ENCODE results near the gene TIGD6.

TIGD6 gene

DNA sequence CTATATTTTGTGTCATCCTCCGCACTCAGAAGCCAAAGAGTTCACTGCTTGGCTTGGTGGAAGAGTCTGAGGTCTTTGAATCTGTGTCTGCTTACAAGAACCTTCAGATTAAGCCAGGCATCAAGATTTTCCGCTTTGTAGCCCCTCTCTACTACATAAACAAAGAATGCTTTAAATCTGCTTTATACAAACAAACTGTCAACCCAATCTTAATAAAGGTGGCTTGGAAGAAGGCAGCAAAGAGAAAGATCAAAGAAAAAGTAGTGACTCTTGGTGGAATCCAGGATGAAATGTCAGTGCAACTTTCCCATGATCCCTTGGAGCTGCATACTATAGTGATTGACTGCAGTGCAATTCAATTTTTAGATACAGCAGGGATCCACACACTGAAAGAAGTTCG lies 19.2 kb downstream of the TIGD6 start:
- no peak for DNase-seq (ENCODE audit: low read depth in 2 of 3, low spot score in 2 of 3)

DNA sequence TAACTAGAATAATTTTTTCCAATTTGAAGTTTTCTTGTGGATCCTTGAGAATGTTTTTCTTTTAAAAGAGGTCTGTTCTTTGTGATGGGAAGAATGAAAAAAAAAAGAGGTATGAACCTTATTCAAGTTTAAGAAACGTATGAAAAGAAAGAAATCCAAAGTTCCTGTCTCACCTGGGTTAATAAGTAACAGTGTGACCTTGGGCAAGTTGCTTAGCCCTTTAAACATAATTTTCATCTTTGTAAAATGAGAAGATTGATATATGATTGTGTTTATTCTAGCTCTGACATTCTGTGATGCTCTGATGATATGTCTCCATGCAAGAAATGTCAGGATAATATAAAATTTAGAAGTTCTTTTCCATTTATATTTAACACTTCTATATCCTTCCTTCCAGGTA lies 20.6 kb downstream of the TIGD6 start:
- no peak for DNase-seq (ENCODE audit: low read depth in 2 of 3, low spot score in 2 of 3)

DNA sequence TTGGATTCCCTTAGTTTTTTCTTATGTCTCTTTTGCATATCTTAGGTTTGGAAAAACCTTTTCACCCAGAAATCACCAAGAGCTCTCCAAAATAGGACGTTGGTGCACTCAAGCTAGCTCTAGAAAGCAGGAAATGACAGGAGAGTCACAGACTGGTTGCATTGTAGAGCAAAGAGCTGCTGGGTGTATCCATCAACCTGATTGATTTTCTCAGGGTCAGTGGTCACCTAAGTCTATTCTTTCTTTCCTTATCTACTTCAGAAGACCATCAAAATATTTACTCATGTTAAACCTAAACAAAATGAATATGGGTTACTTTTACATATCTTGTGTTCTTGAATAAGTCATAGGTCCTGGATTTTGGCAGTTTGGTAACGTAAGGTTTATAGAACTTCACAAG lies 25.0 kb downstream of the TIGD6 start:
- DNase-seq (ENCODE audit: low read depth in 2 of 3, low spot score in 2 of 3), result no peak

GRCh38 chr5:149969181-149969930 lies 31.1 kb downstream of the TIGD6 start:
- no peak for DNase-seq (ENCODE audit: low read depth in 2 of 3, low spot score in 2 of 3)

GRCh38 chr5:149966946-149967345 lies 33.5 kb downstream of the TIGD6 start:
- no peak for DNase-seq (ENCODE audit: low read depth in 2 of 3, low spot score in 2 of 3)

DNA sequence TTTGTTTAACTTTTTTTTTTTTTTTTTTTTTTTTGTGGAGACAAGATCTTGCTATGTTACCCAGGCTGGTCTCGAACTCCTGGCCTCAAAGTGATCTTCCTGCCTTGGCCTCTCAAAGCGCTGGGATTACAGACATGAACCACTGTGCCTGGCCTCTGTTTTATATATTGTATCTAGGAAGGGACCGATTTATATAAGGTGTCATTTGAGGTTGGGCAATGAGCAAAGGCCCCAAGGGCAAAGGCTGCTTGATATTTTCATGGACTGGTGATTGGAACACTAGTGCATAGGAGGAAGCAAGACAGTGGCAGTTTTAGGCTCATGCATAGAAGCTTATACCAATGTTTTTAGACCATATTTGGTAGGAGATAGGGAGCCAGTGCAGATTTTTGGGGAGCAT lies 36.7 kb downstream of the TIGD6 start:
- no peak for DNase-seq (ENCODE audit: low read depth in 2 of 3, low spot score in 2 of 3)

DNA sequence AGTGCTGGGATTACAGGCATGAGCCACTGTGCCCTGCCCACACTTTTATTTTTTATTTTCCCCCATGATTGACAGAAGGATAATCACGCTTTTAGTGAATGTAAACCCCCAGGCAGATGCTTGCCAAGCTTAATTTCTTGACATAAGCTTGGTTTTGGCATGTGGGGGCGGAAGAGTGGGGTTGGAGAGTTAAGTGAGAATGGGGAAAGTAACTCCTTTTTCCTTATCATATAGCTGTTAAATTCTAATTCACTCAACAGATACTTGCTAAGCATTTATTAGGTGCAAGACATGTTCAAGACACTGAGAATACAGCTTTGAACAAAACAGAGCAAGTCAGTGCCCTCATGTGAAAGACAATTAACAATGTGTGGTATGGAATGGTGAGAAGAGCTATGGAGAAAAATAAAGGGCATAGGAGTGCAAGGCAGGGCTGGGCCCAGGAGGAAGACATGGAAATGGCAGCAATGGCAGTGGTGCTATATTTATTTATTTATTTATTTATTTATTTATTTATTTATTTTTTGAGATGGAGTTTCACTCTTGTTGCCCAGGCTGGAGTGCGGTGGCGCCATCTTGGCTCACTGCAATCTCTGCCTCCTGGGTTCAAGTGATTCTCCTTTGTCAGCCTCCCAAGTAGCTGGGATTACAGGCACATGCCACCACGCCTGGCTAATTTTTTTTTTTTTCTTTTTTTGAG lies 37.7 kb downstream of the TIGD6 start:
- DNase-seq (ENCODE audit: low read depth in 2 of 3, low spot score in 2 of 3), result no peak

GRCh38 chr5:149961957-149962409 lies 38.5 kb downstream of the TIGD6 start:
- DNase-seq (ENCODE audit: low read depth in 2 of 3, low spot score in 2 of 3), result no peak

DNA sequence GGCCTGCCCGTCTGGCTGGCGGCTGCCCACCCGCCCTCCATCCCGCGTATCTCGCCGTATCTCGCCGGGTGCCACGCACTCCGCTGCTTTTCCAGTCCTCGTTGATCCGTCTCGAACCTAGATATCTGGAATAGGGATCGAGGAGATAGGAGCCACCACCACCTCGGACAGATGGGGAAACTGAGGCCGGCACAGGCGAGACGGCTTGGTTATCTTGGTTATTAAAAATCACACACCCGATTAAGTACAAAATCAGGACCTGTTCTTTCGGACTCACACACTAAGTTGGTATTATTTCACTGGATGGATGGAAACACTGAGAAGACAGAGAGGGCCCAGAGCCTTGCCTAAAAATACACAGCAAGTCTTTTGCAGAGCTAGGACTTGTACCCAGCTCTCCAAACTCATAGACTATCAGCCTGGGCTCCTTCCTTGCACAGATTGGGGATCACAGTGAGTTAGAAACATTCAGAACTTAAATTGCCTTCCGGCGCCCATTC lies 39.2 kb downstream of the TIGD6 start:
- no peak for DNase-seq (ENCODE audit: low read depth in 2 of 3, low spot score in 2 of 3)

DNA sequence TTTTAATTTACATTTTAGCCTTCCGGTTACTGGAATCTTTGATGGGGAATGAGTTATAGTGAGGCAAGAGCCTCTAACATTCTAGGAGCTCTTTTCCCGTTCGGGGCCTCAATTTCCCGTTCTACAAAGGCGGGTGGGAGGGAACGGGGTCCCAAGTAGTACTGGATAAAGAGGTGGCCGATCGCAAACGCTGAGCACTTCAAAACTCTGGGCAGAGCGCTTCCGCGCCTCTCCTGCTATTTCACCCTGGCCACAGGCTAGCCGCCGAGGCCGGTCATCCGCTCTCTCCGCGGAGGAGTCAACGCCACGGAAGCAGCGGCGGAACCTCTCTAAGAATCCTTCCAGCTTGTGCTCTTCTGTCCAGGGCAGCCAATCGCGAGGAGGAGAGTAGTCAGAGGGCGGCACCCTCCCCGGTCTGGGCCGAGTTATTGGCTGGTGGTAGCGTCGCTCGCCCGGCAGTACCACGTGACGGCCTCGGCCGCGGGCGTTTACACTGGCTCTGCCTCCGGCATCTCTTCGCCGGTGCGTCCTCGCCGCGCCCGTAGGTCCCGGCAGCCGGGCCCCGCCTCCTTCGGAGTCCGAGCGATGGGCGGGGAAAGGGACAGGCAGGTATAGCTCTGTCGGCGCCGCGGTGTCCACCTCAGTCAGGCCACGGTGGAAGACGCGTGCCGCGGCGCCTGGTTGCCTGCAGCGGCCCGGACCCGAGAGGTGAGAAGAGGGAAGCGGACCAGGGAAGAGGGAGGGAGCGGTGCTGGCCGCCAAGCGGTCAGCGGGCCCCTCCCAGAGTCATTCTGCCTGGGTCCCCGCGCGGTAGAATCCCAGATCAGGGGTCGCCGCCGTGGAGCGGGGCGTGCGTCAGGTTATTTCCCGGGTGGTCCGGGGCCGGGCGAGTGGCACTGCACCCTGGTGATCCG lies 39.9 kb downstream of the TIGD6 start, which contains the start of gene SLC26A2:
Gene SLC26A2, plus strand, starts transcription at position 487 of the 914 bp plus-strand sequence. CDS start 16,895 bp downstream, outside the sequence.
- peak; percentile 75 to 84 (median 83) for DNase-seq (ENCODE audit: low read depth in 2 of 3, low spot score in 2 of 3)

DNA sequence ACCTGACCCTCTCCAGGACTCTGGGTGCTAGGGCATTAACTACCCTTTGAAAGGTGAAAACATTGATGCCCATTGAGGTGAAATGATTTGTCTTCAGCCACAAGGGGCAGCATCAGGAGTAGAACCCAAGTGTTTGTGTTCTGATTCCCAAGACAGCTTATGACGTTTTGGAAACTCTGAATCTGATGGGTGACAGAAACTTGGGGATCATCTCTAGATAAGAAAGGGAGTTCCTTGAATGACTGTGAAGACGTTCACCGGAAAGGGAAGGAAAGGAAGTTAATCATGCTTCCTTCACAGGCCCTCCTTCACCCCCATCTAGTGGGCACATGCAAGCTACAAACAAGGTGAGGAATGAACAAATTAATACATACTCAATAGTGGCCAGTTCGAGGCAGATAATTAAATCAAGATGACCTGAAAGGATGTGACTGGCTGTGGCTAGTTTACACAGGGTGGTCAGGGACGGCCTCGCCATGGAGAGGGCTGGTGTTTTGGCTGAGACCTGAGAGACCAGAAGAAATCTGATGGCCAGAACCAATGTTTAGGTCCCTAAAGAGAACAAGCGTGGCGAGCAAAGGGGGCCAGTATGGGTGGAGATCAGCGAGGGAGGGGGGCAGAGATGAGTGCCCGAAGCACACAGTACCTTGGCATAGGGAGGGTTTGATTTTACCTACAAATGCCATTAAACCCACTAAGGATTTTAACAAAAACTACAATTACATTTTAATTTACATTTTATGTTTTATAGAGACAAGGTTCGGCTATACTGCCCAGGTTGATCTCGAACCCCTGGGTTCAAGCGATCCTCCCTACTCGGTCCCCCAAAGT lies 40.8 kb downstream of the TIGD6 start:
- DNase-seq (ENCODE audit: low read depth in 2 of 3, low spot score in 2 of 3), result peak in 2 of 3 experiments; percentile 13 to 23

GRCh38 chr5:149957855-149958254 lies 42.6 kb downstream of the TIGD6 start:
- DNase-seq (ENCODE audit: low read depth in 2 of 3, low spot score in 2 of 3), result no peak

DNA sequence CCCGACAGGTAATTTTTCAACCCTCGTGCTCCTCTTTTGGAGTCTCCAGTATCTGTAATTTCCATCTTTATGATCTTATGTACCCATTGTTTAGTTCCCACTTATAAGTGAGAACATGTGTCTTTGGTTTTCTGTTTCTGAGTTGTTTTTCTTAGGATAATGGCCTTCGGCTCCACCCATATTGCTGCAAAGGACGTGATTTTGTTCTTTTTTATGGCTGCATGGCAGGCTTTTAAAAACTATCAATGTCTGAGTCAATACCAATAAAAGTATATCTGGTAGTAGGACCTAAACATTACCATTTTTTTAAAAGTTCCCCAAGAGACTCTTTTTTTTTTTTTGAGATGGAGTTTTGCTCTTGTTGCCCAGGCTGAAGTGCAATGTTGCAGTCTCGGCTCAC lies 43.8 kb downstream of the TIGD6 start:
- DNase-seq (ENCODE audit: low read depth in 2 of 3, low spot score in 2 of 3), result no peak

- DNase-seq (ENCODE audit: low read depth in 2 of 3, low spot score in 2 of 3), result no peak
Measured at GRCh38 chr5:149954798-149955197, 45.7 kb downstream of the TIGD6 start.

- no peak for DNase-seq (ENCODE audit: low read depth in 2 of 3, low spot score in 2 of 3)
Measured at GRCh38 chr5:149953436-149954121, 46.9 kb downstream of the TIGD6 start.

- no peak for DNase-seq (ENCODE audit: low read depth in 2 of 3, low spot score in 2 of 3)
Measured at GRCh38 chr5:149951138-149951749, 49.2 kb downstream of the TIGD6 start.

GRCh38 chr5:149948993-149949392 lies 51.5 kb downstream of the TIGD6 start:
- DNase-seq (ENCODE audit: low read depth in 2 of 3, low spot score in 2 of 3), result no peak

- DNase-seq (ENCODE audit: low read depth in 2 of 3, low spot score in 2 of 3), result no peak
Measured at GRCh38 chr5:149946118-149946517, 54.3 kb downstream of the TIGD6 start.

DNA sequence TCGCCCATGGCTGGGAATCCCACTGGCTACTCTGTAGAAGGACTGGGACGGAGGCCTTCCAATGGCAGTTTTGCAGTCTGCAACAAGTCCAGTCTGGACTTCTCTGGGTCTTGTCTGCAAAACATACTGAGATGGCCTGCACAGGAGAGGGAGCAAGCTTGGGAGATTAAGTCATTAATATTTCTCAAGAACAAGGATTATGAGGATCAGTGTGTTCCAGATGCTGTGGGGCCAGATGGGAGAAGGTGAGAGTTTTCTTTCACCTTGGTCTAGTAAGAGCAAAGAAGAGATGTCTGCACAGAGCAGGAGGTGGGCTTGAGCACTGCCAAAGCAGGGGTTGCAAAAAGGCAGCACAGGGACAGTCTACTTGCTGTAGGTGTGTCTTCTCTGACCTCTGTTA lies 55.8 kb downstream of the TIGD6 start, which contains the start of gene PDE6A:
Gene PDE6A, minus strand, starts transcription at position 128 of the 400 bp plus-strand sequence. Its CDS starts 120 bp downstream, at position 8.
- no peak for DNase-seq (ENCODE audit: low read depth in 2 of 3, low spot score in 2 of 3)
